SK-N-SH treated with all-trans-retinoic acid at 6 μM for 48 hours (cell line): ENCODE measurements around the gene BUD13.

ENCODE experiments used
- ATAC-seq: fragments of 200-7000 bp; cut with Tn5 transposase; 3 replicates; pipeline ENCODE4 v1.9.1; 2020; ENCODE audit warnings: mild to moderate bottlenecking, moderate library complexity
- ARNTL ChIP-seq: fragments of 450-650 bp; formaldehyde crosslinking; IDR thresholded peaks from 2 replicates; pipeline ENCODE4 v1.5.0; 2020; ENCODE audit warnings: low read depth, mild to moderate bottlenecking, moderate library complexity, borderline replicate concordance
- BACH2 ChIP-seq: fragments of 250-450 bp; sonication (Bioruptor Pico); IDR thresholded peaks from 2 replicates; pipeline ENCODE4 v1.9.0; 2021; ENCODE audit warnings: mild to moderate bottlenecking, borderline replicate concordance
- CSDC2 ChIP-seq: fragments of 250-450 bp; sonication (Bioruptor Pico); IDR thresholded peaks from 2 replicates; pipeline ENCODE4 v1.5.0; 2020; ENCODE audit warnings: mild to moderate bottlenecking, moderate library complexity
- ESRRG ChIP-seq: fragments of 250-450 bp; sonication (Bioruptor Pico); IDR thresholded peaks from 2 replicates; pipeline ENCODE4 v1.6.1; 2021; ENCODE audit warnings: mild to moderate bottlenecking
- GLIS3 ChIP-seq: fragments of 250-450 bp; sonication (Bioruptor Pico); IDR thresholded peaks from 2 replicates; pipeline ENCODE4 v1.5.0; 2020; ENCODE audit warnings: mild to moderate bottlenecking, moderate library complexity
- ISL1 ChIP-seq: fragments of 250-450 bp; sonication (Bioruptor Pico); IDR thresholded peaks from 2 replicates; pipeline ENCODE4 v2.1.2; 2022; ENCODE audit warnings: mild to moderate bottlenecking, moderate library complexity
- OSR1 ChIP-seq: fragments of 250-450 bp; sonication (Bioruptor Pico); IDR thresholded peaks from 2 replicates; pipeline ENCODE4 v1.8.0; 2022; ENCODE audit warnings: moderate library complexity, mild to moderate bottlenecking, inconsistent platforms
- PPARA ChIP-seq: fragments of 250-450 bp; sonication (Bioruptor Pico); IDR thresholded peaks from 2 replicates; pipeline ENCODE4 v1.5.0; 2020; ENCODE audit warnings: mild to moderate bottlenecking, borderline replicate concordance
- SNAI2 ChIP-seq: fragments of 250-450 bp; sonication (Bioruptor Pico); IDR thresholded peaks from 2 replicates; pipeline ENCODE4 v1.5.0; 2020; ENCODE audit warnings: mild to moderate bottlenecking, moderate library complexity
- TCF4 ChIP-seq: fragments of 250-450 bp; sonication (Bioruptor Pico); IDR thresholded peaks from 2 replicates; pipeline ENCODE4 v1.8.0; 2021; ENCODE audit warnings: mild to moderate bottlenecking, moderate library complexity, borderline replicate concordance
- TOX ChIP-seq: fragments of 250-450 bp; sonication (Bioruptor Pico); IDR thresholded peaks from 2 replicates; pipeline ENCODE4 v1.8.0; 2021; ENCODE audit warnings: mild to moderate bottlenecking, moderate library complexity, borderline replicate concordance
- ZC3H10 ChIP-seq: fragments of 250-450 bp; sonication (Bioruptor Pico); IDR thresholded peaks from 2 replicates; pipeline ENCODE4 v1.5.1; 2021; ENCODE audit warnings: mild to moderate bottlenecking, moderate library complexity
- ZFP3 ChIP-seq: fragments of 250-450 bp; sonication (Bioruptor Pico); IDR thresholded peaks from 2 replicates; pipeline ENCODE4 v1.5.0; 2020; ENCODE audit warnings: mild to moderate bottlenecking, moderate library complexity
- ZFP30 ChIP-seq: fragments of 450-650 bp; formaldehyde crosslinking; IDR thresholded peaks from 2 replicates; pipeline ENCODE4 v1.5.0; 2022; ENCODE audit warnings: mild to moderate bottlenecking, moderate library complexity
- ZNF70 ChIP-seq: fragments of 450-650 bp; formaldehyde crosslinking; IDR thresholded peaks from 2 replicates; pipeline ENCODE4 v1.5.0; 2020; ENCODE audit warnings: mild to moderate bottlenecking, moderate library complexity
- TF ChIP-seq, protein P1 (sequence below): fragments of 250-450 bp; sonication (Bioruptor Pico); IDR thresholded peaks from 2 replicates; pipeline ENCODE4 v1.5.1; 2020; ENCODE audit warnings: low read depth, mild to moderate bottlenecking, moderate library complexity
- TF ChIP-seq, protein P2 (sequence below): fragments of 250-450 bp; sonication (Bioruptor Pico); IDR thresholded peaks from 2 replicates; pipeline ENCODE4 v1.8.0; 2020; ENCODE audit warnings: mild to moderate bottlenecking, moderate library complexity, borderline replicate concordance
- TF ChIP-seq, protein P3 (sequence below): fragments of 250-450 bp; sonication (Bioruptor Pico); IDR thresholded peaks from 2 replicates; pipeline ENCODE4 v1.8.0; 2021; ENCODE audit warnings: low read depth, mild to moderate bottlenecking, moderate library complexity, borderline replicate concordance
- TF ChIP-seq, protein P4 (sequence below): fragments of 250-450 bp; sonication (Bioruptor Pico); IDR thresholded peaks from 2 replicates; pipeline ENCODE4 v1.5.1; 2021; ENCODE audit warnings: mild to moderate bottlenecking, moderate library complexity
- TF ChIP-seq, protein P5 (sequence below): fragments of 250-450 bp; sonication (Bioruptor Pico); IDR thresholded peaks from 2 replicates; pipeline ENCODE4 v1.5.0; 2020; ENCODE audit warnings: mild to moderate bottlenecking, moderate library complexity

Gene BUD13

DNA sequence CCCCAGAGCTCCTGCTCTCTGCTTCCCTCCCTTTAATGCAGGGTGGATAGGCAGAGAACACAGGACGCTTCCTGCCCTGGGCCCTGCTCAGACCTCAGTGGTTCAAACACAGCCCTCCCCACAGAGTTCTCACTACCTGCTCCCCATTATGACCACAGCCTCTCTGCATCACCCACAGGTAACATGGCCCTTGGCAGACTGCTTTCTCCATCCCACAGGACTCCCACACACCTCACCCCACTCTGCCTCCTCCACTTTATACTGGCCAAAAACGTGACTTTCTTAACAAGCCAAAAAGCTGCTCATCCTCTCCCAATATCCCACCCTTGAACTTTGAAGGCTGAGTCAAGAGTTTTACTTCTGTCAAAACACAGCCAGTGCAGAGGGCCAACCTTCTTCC lies 33.8 kb downstream of the BUD13 start:
- ATAC-seq, result no peak
- TF ChIP-seq TOX (CRISPR knock-in tag), result no peak
- no peak for TF ChIP-seq OSR1 (CRISPR knock-in tag)
- TF ChIP-seq GLIS3 (CRISPR knock-in tag), result no peak
- no peak for TF ChIP-seq SNAI2 (CRISPR knock-in tag)
- TF ChIP-seq, protein P1, sequence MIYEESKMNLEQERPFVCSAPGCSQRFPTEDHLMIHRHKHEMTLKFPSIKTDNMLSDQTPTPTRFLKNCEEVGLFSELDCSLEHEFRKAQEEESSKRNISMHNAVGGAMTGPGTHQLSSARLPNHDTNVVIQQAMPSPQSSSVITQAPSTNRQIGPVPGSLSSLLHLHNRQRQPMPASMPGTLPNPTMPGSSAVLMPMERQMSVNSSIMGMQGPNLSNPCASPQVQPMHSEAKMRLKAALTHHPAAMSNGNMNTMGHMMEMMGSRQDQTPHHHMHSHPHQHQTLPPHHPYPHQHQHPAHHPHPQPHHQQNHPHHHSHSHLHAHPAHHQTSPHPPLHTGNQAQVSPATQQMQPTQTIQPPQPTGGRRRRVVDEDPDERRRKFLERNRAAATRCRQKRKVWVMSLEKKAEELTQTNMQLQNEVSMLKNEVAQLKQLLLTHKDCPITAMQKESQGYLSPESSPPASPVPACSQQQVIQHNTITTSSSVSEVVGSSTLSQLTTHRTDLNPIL (CRISPR knock-in tag), result no peak
- TF ChIP-seq BACH2 (CRISPR knock-in tag), result no peak
- no peak for TF ChIP-seq ZFP30 (CRISPR knock-in tag)
- no peak for TF ChIP-seq ZNF70 (CRISPR knock-in tag)
- TF ChIP-seq, protein P2, sequence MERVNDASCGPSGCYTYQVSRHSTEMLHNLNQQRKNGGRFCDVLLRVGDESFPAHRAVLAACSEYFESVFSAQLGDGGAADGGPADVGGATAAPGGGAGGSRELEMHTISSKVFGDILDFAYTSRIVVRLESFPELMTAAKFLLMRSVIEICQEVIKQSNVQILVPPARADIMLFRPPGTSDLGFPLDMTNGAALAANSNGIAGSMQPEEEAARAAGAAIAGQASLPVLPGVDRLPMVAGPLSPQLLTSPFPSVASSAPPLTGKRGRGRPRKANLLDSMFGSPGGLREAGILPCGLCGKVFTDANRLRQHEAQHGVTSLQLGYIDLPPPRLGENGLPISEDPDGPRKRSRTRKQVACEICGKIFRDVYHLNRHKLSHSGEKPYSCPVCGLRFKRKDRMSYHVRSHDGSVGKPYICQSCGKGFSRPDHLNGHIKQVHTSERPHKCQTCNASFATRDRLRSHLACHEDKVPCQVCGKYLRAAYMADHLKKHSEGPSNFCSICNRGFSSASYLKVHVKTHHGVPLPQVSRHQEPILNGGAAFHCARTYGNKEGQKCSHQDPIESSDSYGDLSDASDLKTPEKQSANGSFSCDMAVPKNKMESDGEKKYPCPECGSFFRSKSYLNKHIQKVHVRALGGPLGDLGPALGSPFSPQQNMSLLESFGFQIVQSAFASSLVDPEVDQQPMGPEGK (CRISPR knock-in tag), result no peak
- no peak for TF ChIP-seq ARNTL (CRISPR knock-in tag)
- no peak for TF ChIP-seq ISL1 (CRISPR knock-in tag)

DNA sequence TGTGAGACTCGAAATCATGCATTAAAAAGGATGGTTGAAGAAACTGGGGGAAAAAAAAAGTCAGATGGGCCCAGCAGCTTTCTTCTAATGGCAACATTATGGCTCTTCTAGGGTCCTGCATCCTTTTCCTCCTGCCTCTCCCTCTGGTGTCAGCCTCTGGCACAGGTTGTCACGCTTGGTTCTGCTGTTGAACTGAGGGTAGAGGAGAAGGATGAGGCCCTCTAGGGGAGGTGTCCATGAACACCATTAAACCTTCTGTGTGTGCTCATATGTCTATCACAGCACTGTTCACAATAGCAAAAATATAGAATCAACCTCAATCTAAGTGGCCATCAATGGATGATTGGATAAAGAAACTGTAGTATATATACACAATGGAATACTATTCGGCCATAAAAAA lies 36.0 kb downstream of the BUD13 start:
- ATAC-seq, result no peak
- TF ChIP-seq, protein P3, sequence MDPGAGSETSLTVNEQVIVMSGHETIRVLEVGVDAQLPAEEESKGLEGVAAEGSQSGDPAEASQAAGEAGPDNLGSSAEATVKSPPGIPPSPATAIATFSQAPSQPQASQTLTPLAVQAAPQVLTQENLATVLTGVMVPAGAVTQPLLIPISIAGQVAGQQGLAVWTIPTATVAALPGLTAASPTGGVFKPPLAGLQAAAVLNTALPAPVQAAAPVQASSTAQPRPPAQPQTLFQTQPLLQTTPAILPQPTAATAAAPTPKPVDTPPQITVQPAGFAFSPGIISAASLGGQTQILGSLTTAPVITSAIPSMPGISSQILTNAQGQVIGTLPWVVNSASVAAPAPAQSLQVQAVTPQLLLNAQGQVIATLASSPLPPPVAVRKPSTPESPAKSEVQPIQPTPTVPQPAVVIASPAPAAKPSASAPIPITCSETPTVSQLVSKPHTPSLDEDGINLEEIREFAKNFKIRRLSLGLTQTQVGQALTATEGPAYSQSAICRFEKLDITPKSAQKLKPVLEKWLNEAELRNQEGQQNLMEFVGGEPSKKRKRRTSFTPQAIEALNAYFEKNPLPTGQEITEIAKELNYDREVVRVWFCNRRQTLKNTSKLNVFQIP (CRISPR knock-in tag), result no peak
- no peak for TF ChIP-seq ZFP3 (CRISPR knock-in tag)
- no peak for TF ChIP-seq ZFP30 (CRISPR knock-in tag)
- no peak for TF ChIP-seq ARNTL (CRISPR knock-in tag)
- TF ChIP-seq ZC3H10, result no peak
- TF ChIP-seq OSR1 (CRISPR knock-in tag), result no peak
- TF ChIP-seq CSDC2 (CRISPR knock-in tag), result no peak
- TF ChIP-seq ISL1 (CRISPR knock-in tag), result no peak
- no peak for TF ChIP-seq PPARA
- TF ChIP-seq, protein P4, sequence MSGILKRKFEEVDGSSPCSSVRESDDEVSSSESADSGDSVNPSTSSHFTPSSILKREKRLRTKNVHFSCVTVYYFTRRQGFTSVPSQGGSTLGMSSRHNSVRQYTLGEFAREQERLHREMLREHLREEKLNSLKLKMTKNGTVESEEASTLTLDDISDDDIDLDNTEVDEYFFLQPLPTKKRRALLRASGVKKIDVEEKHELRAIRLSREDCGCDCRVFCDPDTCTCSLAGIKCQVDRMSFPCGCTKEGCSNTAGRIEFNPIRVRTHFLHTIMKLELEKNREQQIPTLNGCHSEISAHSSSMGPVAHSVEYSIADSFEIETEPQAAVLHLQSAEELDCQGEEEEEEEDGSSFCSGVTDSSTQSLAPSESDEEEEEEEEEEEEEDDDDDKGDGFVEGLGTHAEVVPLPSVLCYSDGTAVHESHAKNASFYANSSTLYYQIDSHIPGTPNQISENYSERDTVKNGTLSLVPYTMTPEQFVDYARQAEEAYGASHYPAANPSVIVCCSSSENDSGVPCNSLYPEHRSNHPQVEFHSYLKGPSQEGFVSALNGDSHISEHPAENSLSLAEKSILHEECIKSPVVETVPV, result no peak
- no peak for TF ChIP-seq ESRRG (CRISPR knock-in tag)
- TF ChIP-seq, protein P2 (CRISPR knock-in tag), result no peak
- TF ChIP-seq, protein P5, sequence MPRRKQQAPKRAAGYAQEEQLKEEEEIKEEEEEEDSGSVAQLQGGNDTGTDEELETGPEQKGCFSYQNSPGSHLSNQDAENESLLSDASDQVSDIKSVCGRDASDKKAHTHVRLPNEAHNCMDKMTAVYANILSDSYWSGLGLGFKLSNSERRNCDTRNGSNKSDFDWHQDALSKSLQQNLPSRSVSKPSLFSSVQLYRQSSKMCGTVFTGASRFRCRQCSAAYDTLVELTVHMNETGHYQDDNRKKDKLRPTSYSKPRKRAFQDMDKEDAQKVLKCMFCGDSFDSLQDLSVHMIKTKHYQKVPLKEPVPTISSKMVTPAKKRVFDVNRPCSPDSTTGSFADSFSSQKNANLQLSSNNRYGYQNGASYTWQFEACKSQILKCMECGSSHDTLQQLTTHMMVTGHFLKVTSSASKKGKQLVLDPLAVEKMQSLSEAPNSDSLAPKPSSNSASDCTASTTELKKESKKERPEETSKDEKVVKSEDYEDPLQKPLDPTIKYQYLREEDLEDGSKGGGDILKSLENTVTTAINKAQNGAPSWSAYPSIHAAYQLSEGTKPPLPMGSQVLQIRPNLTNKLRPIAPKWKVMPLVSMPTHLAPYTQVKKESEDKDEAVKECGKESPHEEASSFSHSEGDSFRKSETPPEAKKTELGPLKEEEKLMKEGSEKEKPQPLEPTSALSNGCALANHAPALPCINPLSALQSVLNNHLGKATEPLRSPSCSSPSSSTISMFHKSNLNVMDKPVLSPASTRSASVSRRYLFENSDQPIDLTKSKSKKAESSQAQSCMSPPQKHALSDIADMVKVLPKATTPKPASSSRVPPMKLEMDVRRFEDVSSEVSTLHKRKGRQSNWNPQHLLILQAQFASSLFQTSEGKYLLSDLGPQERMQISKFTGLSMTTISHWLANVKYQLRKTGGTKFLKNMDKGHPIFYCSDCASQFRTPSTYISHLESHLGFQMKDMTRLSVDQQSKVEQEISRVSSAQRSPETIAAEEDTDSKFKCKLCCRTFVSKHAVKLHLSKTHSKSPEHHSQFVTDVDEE (CRISPR knock-in tag), result no peak
- no peak for TF ChIP-seq TCF4
